NAMALWA (cell line): ENCODE measurements around the gene PJA2.

Experiments used
- DNase-seq: peaks from one replicate; pipeline ENCODE4 v3.0.0-alpha.2; 2015; ENCODE audit warnings: low spot score

Gene PJA2

DNA sequence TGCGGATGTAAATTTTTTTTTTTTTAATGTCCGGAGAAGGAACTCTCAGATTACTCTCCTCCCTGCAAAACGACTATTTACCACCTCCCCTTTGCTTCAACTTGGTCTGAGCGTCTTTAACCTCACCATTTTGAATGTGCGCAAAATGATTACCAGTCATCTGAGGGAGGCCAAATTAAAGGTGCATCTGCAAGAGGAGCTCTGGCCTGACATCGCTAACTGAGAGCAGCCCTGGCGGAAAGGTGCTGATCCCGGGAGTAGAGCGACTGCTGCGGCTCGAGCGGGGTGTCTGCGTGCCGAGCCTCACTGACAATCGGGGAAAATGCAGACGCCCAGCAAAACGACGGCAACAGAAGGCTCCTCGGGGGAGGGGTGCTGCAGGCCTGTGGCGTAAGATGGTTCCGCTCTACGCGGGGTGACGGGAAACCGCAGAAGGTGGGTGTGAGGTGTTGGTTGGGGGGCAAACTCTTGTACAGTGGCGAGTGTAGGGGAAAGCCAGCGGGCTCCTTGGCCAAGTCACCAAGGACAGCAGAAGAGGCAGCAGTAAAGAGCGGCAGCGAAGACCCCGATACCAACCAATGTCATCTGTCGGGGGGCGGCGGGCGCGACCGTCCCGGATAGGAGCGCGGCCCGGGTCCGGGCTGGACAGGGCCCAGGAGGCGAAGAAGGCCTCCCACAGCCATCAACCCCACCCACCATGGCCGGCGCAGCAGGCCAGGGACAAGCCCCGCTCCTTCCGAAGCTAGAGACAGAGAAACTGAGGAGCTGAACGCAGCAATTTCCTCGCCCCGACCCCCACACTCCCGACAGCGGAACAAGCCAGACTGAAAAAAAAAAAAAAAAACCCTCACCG lies 557 bp downstream of the PJA2 start:
- DNase-seq, result peak; percentile 89

DNA sequence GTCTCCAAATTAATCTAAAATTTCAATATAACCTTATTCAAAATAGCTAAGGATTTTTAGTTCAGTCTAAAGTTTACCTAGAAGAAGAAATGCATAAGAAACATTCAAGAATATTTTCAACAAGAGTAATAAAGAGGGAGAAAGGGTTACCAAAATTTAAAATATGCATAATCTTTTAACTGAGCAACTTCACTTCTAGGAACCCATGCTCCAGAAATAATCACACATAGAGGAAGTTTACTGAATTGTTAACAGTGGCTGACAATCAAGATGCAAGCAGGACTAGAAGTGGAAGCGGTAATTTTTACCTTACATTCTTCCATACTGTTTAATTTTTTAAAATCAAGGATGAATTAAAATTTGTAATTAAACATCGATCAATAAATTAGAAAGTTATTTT lies 1.9 kb downstream of the PJA2 start:
- peak; percentile 53 for DNase-seq

DNA sequence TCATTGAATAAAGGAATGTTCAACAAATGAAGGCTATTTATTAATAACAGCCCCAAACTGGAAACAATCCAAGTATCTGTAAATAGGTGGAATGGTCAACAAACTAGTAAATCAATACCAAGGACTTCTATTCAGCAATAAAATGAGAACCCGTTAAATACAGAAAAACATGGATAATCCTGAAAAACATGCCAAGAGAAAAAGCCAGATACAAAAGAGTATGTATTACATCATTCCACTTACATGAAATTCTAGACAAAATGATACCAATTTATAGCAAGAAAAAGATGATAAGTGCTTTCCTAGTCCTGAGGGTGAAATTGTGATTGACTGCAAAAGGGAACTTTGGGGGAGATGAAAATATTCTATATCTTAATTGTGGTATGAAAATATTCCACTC lies 3.1 kb downstream of the PJA2 start:
- no peak for DNase-seq

GRCh38 chr5:109404428-109404960 lies 5.3 kb downstream of the PJA2 start:
- no peak for DNase-seq

DNA sequence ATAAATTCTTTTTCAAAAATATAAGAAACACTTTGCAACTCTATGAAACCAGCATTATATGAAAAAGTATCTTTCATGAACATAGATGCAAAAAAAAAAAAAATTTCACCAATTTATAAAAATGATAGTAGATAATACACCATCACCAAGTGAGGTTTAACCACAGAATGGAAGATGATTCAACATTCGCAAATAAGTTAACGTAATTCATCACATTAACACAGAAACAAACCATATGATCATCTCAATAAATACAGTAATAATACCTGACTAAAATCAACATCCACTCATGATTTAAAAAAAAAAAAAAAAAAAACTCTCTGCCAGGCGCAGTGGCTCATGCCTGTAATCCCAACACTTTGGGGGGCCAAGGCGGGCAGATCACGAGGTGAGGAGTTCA lies 6.3 kb downstream of the PJA2 start:
- no peak for DNase-seq

DNA sequence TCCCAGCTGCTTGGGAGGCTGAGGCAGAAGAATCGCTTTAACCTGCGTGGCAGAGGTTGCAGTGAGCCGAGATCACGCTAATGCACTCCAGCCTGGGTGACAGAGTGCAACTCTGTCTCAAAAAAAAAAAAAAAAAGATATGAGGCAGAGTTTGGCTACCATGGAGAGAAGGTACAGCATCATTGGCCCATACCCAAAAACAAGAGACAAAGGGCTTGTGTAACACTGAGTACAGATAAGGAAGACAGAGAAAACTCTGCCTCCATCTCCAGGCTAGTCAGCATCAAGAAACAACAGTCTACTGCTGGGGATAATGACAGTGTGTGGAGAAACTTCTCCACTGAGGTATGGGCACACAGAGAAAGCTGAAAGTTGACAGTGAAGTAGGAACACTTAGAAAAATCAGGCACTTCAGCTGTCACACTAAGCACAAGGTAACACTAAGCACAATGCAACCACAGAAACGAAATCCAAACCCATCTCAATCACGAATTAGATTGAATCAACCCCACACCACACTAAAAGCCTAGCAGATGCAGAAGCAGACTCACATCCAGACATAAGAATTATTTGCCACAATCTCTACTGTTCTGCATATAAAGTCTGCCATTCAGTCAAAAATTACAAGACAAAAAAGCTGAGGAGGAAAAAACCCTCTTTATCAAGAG lies 10.5 kb downstream of the PJA2 start:
- DNase-seq, result no peak

- DNase-seq, result no peak
Observed at GRCh38 chr5:109396965-109397364, 12.8 kb downstream of the PJA2 start.

DNA sequence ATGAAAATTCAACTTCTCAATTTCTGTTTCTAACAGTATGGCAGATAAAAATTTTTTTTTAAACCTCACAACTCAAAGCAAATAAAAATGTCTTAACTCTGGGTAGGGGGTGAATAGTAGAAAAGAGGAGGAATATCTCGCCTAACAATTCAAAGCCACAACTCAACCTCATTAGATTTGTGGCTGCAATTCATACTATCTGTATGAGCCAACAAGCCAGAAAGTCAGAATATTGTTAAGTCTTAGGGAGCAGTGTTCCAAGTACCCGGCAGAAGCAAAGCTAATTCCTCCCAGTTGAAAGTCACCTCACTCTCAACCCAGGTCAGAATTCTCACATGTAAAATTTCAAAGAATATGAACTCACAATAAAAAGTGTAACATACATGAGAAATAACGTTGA lies 15.0 kb downstream of the PJA2 start:
- no peak for DNase-seq

DNA sequence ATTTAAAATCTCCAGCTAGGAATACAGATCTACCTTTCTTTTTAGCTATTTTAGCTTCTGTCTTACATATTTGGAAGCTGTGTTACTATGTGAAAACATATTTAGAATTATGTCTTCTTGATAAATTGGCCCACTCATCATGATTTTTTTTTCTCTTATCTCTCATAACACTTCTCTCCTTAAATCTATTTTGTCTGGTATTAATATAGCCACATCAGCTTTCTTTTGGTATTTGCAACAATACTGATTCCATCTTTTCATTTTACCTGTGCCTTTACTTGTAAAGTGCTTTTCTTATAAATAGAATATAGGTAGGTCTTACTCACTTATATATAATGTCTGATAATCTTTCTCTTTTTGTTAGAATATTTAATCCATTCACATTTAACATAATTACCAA lies 19.6 kb downstream of the PJA2 start:
- no peak for DNase-seq

DNA sequence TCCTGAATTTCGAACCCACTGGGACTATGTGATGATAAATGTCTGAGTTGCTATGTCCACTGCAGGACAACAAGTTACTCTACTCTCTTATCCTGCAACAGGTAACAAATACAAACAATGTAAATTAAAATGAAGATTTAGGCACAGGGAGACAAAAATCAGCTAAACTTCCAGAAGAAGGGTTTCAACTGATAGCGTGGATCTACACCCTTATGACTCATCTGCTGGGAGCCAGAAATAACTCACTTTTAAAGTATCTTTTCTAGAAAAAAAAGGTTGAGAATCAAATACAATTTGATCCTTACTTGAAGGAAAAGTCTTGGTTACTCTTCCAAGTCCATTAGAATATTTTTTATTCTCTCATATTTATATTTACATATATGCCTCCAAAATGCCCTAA lies 21.4 kb downstream of the PJA2 start:
- DNase-seq, result no peak

DNA sequence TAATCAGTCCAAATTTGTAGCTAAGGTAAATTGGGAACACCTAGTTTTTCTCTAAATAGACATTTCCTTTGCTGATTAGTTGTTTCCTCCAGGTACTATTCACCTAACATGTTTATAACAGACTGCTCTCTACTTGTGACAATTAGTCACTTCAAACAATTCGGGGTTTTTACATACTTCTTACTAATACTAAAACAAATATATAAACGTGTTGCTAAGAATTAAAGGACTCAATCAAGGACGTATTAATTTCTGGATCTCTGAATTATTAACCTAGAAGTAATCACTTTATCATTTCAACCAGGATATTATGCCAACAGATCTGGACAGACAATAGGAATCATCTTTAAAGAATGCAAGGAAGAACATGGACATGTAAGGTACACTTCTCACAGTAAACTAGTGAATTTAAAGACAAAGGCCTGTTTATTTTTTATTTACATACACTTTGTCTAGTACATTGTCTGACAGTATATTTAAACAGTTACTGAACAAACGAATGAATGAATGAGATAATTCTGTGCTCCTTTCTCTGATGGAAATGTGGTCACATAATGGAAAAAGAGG lies 22.3 kb downstream of the PJA2 start:
- DNase-seq, result no peak

DNA sequence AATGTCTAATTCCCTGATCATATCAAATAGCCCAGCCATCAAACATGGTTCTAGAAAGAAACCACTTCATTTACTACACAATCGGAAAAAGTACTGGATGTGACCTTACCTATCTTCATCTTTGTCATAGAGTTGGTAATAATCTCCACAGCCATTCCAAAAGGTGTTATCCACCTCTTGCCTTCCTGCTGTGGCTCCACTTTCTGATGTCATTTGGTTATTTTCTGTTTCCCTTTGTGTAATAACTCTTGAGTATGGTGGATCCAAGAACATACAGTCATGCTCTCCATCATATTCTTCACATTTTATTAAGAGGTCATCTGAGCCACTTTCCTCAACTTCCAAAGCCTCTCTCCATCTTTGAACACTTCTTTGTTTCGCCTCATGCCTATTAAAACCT lies 31.7 kb downstream of the PJA2 start:
- no peak for DNase-seq

DNA sequence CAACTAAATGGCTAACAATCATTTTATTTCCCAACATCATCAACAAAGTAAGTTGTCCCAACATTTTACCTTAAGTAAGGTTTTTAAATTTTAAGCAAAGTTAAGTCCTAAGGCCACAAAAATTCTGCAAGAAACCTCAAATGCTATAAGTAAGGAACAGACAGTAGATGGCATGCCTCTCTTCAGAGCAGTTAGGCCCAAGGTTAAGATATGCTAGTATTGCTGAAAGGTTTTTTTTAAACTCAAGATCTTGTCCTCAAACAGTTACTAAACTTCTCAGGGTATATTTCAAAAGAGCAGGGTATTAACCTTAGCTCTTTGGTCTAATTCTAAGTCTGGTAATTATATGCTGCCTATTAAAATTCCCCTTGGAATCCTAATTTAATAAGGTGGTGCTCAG lies 35.1 kb downstream of the PJA2 start:
- DNase-seq, result no peak

DNA sequence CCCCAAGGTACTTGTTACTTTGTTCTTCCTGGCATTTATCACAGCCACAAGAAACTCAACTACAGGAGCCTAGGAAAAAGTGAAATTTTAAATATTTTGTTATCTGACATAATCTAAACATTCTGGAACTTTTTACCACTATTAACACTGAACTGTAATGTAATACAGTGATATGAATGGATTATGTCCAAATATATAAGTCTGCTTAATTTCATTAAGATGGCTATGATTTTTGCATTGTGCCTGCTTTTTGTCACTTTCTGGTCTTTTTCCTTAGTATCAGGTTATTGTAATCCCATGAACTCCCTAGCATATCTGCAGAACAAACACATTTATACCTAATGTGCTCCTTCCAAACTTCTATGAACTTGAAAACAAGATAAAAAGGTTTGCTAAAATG lies 35.8 kb downstream of the PJA2 start:
- no peak for DNase-seq

GRCh38 chr5:109370343-109370742 lies 39.4 kb downstream of the PJA2 start:
- DNase-seq, result no peak

DNA sequence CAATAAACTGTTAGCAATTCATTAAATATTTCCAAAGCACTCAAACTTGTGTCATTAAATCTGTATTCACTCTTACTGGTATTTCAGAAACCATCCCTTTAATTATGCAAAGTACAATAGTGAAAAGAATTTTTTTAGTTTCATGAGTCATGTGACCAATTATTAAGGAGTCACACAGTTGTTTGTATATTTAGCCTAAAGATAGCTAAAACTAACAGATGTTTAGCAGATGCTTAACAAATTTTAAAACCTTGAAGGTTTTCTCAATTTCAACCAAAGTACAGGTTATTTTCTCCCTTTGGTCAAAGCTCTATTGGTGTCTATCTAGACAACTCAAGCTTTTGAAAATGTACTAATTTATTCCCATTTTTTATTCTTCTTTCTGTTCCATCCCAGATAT lies 44.1 kb downstream of the PJA2 start:
- no peak for DNase-seq

DNA sequence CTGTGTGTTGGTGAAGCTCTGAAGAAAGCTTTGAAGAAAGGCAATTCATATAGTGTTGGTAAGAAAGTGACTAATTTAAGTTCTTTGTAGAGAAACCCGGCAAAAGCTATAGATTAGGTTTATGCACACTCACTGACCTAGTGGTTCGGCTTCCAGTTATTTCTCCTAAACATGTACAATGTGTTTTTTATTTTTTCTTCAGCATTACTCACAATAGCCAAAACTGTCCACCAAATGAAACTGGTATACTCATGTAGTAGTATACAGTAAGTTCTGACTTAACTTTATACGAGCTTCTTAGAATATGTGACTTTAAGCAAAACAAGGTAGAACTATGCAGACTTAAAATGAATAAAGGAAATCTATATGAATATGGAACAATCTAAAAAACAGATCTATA lies 44.8 kb downstream of the PJA2 start:
- no peak for DNase-seq

DNA sequence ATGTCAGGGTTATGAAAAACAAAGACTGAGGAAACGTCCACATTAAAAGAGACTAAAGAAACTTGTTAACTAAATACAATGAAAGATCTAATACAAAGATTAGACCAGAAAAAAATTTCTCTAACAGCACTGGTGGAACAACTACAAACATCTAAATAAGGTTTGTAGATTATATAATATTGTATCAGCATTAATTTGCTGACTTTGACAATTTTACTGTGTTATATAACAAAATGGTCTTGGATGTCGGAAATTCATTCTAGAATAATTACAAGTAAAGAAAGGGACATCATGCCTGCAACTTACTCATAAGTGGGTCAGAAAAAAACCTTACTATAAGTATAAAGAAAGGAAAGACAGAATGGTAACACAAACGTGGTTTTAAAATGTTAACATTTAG lies 50.1 kb downstream of the PJA2 start:
- DNase-seq, result no peak

DNA sequence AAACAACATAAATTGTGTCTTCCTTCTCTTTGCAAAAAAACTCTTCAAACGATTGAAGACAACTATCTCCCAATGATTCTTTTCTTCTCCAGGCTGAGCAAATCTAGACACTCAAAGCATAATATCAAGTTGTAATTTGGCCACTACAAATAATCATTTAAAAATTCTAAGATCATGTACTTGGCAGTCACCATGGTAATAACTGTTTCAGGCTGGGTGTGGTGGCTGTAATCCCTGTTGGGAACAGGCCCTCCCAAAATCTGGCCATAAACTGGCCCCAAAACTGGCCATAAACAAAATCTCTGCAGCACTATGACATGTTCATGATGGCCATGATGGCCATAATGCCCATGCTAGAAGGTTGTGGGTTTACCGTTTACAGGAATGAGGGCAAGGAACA lies 52.0 kb downstream of the PJA2 start:
- DNase-seq, result no peak

GRCh38 chr5:109354761-109355160 lies 55.0 kb downstream of the PJA2 start:
- no peak for DNase-seq

GRCh38 chr5:109351988-109352864 lies 57.5 kb downstream of the PJA2 start:
- no peak for DNase-seq
